ENCODE measurements around the gene CACNA1A.
"Not testable (repeated sequence)": the region's sequence is repeated elsewhere in the genome, so short reads cannot be mapped to it uniquely, and the experiment has no call there.

CACNA1A gene

DNA sequence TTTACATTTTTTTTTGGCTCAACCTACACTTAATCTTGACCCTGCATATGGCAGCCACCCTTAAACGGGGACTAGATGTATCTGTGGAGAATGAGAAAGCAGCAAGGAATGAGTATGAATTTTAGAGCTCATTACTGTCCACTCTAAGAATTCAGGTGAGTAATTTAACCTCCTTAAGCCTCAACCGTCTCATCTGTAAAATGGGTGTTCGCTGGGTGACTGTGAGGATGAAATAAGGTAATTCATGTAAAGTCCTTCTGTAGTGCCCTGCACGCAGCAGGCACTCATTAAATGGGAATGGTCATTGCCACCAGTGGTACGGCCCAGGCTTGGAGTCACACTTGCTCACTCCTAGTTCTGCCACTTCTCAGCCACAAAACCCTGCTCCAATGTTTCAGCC, 135.3 kb downstream of the CACNA1A start:
- Histone ChIP-seq H3K4me3 (no peak overlapping the region), H3K9ac (no peak overlapping the region), H3K4me1 (no peaks in the 10 kb centered on the region), H3K4me2 (no peak overlapping the region), H3K36me3 (no peaks in the 10 kb centered on the region), H3K27ac (no peak overlapping the region), H3K27me3 (no peaks in the 10 kb centered on the region), H4K20me1 (no peaks in the 10 kb centered on the region), H3K9me3 (replicated peaks in 1 of 11) (peaks cover 0 to 14% (median 7%) of the 10 kb centered on the region in 11 experiments; a peak in 8 of 22 replicates)
- TF ChIP-seq Cebpa-rat (IDR thresholded peaks at IDR 0.05) = no peak

DNA sequence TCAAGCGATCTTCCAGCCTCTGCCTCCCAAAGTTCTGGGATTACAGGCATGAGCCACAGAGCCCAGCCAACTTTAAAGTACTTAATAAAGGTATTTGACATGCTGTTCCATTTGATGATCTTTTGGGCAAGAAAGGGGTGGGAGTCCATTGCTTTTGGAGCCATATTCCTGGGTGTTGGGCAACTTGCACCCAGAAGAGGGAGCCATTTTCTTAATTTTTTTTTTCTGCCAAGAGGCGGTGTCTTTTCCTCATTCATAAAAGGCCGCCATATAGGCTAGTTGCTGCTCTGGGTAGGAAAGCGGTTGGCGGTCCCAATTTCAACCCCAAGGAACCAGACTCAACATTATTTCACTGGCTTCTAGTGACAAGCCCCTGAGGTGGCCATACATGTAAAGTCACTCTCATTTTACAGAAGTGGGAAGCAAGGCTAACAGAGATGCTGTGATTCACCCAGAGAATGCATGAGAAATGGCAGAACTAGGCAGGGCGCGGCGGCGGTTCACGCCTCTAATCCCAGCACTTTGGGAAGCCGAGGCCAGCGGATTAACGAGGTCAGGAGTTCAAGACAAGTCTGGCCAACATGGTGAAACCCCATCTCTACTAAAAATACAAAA, 139.6 kb downstream of the CACNA1A start:
- TF ChIP-seq Cebpa-rat (IDR thresholded peaks at IDR 0.05) = no peak
- H3K27ac ChIP-seq = no peak overlapping the region
- H4K20me1 ChIP-seq = no peaks in the 10 kb centered on the region
- no peaks in the 10 kb centered on the region for H3K4me1 ChIP-seq
- H3K4me3 ChIP-seq = no peak overlapping the region
- no peaks in the 10 kb centered on the region for H3K9me3 ChIP-seq (replicated peaks in 1 of 11)
- no peak overlapping the region for H3K4me2 ChIP-seq
- H3K9ac ChIP-seq = no peak overlapping the region
- no peaks in the 10 kb centered on the region for H3K36me3 ChIP-seq
- H3K27me3 ChIP-seq = no peaks in the 10 kb centered on the region

DNA sequence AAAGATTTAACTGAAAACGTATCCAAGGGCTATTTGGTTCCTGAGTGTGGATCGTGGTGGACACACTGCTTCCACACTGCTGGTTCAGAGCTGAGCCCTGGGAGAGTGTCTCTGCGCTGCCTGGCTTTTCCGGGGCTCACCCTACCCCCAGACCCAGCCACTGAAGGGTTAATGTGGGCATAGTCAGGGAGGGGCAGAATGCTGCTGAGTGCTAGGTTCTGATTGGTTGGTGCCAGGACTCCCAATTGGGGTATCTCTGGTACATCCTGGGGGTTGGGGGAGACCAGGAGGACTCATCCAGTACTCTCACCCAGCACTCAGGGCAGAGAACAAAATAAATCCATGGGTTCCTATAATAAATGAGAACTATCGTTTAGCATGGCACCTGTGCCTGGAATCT, 142.3 kb downstream of the CACNA1A start:
- H3K4me1 ChIP-seq = no peaks in the 10 kb centered on the region
- TF ChIP-seq Cebpa-rat (IDR thresholded peaks at IDR 0.05) = no peak
- no peaks in the 10 kb centered on the region for H3K36me3 ChIP-seq
- peaks cover 0 to 17% (median 14%) of the 10 kb centered on the region in 11 experiments; a peak in 19 of 22 replicates for H3K9me3 ChIP-seq (replicated peaks in 1 of 11)
- H3K27ac ChIP-seq = no peak overlapping the region
- H3K9ac ChIP-seq = no peak overlapping the region; a peak in 1 of 22 replicates
- no peaks in the 10 kb centered on the region for H4K20me1 ChIP-seq
- no peak overlapping the region for H3K4me3 ChIP-seq
- no peak overlapping the region for H3K4me2 ChIP-seq
- no peaks in the 10 kb centered on the region for H3K27me3 ChIP-seq

DNA sequence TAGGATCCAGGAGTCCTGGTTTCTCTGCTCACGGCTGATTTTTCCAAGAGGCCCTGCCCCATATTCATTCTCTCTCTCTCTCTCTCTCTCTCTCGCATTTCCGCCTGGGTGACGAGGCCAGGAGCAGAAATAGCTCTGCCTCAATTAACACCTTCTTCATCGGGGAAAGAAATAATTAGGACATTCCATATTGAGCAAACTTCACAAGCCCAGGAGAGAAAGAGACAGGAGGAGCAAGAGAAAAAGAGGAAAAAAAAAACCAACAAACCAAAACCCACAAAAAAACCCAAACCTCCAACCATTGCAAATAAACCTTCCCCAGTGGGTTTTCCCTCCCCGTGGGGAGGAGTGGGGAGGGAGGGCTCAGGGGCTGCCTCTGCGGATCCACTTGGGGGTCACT, 143.0 kb downstream of the CACNA1A start:
- no peak overlapping the region for H3K4me3 ChIP-seq
- H4K20me1 ChIP-seq = no peaks in the 10 kb centered on the region
- TF ChIP-seq Cebpa-rat (IDR thresholded peaks at IDR 0.05) = no peak
- no peak overlapping the region for H3K9ac ChIP-seq
- H3K4me2 ChIP-seq = no peak overlapping the region
- no peaks in the 10 kb centered on the region for H3K36me3 ChIP-seq
- peaks cover 0 to 17% (median 14%) of the 10 kb centered on the region in 11 experiments; a peak in 19 of 22 replicates for H3K9me3 ChIP-seq (replicated peaks in 1 of 11)
- H3K27ac ChIP-seq = no peak overlapping the region
- peaks cover 0 to 5% (median 0%) of the 10 kb centered on the region in 10 experiments; a peak in 2 of 20 replicates for H3K4me1 ChIP-seq
- no peaks in the 10 kb centered on the region for H3K27me3 ChIP-seq

DNA sequence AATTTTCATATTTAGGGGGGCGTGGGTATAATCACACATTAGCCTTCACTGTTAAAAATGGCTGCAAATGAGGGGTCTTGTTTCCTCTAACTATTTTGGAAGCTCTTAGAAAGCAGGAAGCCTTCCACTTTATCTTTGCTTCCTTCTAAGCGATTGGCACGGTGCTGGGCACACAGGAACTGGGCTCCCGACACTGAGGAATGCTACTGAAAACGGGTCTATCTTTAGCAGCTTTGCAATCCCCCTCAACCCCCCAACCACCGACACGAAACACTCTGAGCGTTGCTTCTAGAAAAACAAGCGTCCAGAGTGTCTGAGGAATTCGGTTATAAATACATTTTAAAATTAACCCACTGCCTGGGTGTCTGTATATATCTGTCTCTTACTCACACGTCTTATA, 143.6 kb downstream of the CACNA1A start:
- H3K36me3 ChIP-seq = no peaks in the 10 kb centered on the region
- H3K4me3 ChIP-seq = no peak overlapping the region
- H3K4me1 ChIP-seq = peaks cover 0 to 6% (median 0%) of the 10 kb centered on the region in 10 experiments; a peak in 2 of 20 replicates
- no peak overlapping the region for H3K4me2 ChIP-seq
- H3K9me3 ChIP-seq (replicated peaks in 1 of 11) = peaks cover 0 to 17% (median 14%) of the 10 kb centered on the region in 11 experiments; a peak in 19 of 22 replicates
- H4K20me1 ChIP-seq = no peaks in the 10 kb centered on the region
- no peak for TF ChIP-seq Cebpa-rat (IDR thresholded peaks at IDR 0.05)
- H3K27ac ChIP-seq = no peak overlapping the region
- H3K27me3 ChIP-seq = no peaks in the 10 kb centered on the region
- no peak overlapping the region for H3K9ac ChIP-seq

DNA sequence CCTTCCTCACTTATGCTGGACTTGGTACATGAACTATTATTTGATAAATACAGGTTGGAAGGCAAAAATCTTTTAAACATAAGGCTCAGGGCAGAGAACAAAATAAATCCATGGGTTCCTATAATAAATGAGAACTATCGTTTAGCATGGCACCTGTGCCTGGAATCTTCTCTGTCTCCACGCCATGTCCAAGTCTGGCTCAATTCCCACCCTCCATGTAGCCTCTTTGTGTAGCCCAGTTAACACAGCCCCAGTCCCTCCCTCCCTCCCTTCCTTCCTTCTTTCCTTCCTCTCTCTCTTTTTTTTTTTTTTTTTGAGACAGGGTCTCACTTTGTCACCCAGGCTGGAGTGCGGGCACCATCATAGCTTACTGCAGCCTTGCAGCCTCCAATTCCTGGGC, 144.6 kb downstream of the CACNA1A start:
- H3K27me3 ChIP-seq = not testable (repeated sequence)

DNA sequence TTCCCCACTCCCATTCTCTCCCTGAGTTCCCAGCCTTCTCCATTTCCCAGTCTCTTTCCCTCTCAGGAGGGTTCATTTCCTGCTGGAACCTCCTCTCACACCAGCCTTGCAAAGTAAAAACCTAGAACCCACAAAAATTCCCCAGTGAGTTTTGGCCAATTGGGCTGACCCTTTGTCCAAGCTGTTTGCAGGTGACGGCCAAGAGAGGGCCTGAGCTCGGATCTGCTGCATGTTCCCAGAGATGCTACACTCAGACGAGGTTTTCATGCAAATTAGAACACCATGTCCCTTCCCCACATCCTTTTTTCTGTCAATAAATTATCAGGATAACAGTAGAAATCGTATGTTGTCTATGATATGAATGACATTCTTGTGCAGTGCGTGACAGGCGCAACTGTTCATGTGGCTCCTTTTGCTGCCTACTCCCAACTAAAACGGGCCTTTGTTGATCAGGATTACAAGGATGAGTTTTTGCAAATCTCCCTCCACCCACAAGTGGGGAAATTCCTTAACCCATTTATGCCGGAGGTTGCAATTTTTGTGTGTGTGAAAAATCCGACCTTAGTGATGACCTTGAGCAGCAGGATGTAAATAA, 149.5 kb downstream of the CACNA1A start:
- no peak overlapping the region for H3K9ac ChIP-seq

More for the DNA sequence above, 144.6 kb downstream of the CACNA1A start:
- H3K9me3 ChIP-seq (replicated peaks in 1 of 11) = peaks cover 0 to 17% (median 14%) of the 10 kb centered on the region in 11 experiments; a peak in 19 of 22 replicates
- not testable (repeated sequence) for H3K4me3 ChIP-seq, H3K27ac ChIP-seq, H3K4me1 ChIP-seq, H3K9ac ChIP-seq, H4K20me1 ChIP-seq, H3K36me3 ChIP-seq, H3K4me2 ChIP-seq

DNA sequence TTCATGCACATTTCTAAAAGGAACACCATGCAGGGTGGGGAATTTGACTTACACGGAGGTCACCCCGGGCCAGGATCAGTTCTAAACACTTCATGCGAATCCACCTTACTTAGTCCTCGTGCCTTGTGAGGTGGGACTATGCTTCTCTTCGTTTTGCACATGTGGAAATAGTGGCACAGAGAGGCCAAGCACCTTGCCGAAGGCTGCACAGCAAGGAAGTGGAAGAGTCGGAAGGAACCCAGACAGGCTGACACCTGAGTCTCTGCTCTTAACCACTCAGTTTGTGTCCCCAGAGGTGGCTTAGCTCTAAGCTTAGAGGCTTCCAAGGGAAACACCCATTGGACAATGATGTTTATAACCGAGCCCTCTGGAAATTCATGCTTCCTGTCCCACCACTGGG, 150.1 kb downstream of the CACNA1A start:
- Histone ChIP-seq H3K36me3 (no peaks in the 10 kb centered on the region), H4K20me1 (no peaks in the 10 kb centered on the region), H3K27ac (no peak overlapping the region), H3K4me1 (peaks cover 0 to 6% (median 0%) of the 10 kb centered on the region in 10 experiments; a peak in 3 of 20 replicates), H3K4me3 (no peak overlapping the region), H3K4me2 (no peak overlapping the region; a peak in 1 of 22 replicates), H3K9me3 (replicated peaks in 1 of 11) (peaks cover 0 to 17% (median 15%) of the 10 kb centered on the region in 11 experiments; a peak in 19 of 22 replicates), H3K9ac (no peak overlapping the region), H3K27me3 (no peaks in the 10 kb centered on the region)
- no peak for TF ChIP-seq Cebpa-rat (IDR thresholded peaks at IDR 0.05)

More for the DNA sequence above, 149.5 kb downstream of the CACNA1A start:
- Histone ChIP-seq H3K4me2 (no peak overlapping the region), H3K4me1 (peaks cover 0 to 6% (median 0%) of the 10 kb centered on the region in 10 experiments; a peak in 3 of 20 replicates), H3K27me3 (no peaks in the 10 kb centered on the region), H3K9me3 (replicated peaks in 1 of 11) (peaks cover 0 to 17% (median 14%) of the 10 kb centered on the region in 11 experiments; a peak in 19 of 22 replicates), H4K20me1 (no peaks in the 10 kb centered on the region), H3K27ac (no peak overlapping the region), H3K36me3 (no peaks in the 10 kb centered on the region), H3K4me3 (no peak overlapping the region)
- no peak for TF ChIP-seq Cebpa-rat (IDR thresholded peaks at IDR 0.05)

DNA sequence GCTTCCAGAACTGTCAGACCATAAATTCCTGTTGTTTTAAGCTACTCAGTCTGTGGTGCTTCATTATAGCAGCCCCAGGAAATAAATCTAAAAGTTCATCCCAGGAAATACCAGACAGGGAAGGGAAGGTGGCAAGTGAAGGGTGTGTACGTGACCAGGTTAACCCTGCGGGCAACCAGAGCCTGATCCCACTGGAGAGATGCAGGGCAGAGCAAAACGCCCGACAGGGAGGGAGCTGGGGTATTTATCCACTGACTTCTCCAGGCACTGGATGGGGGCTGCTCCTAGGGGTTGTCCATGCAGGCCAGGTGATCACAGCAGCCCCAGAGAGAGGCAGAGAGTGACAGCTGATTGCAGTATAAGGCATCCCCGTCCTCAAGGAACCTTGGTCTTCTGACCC, 150.9 kb downstream of the CACNA1A start:
- no peak overlapping the region for H3K9ac ChIP-seq
- H3K9me3 ChIP-seq (replicated peaks in 1 of 11) = peaks cover 7 to 23% (median 19%) of the 10 kb centered on the region in 11 experiments
- H3K4me1 ChIP-seq = peaks cover 0 to 6% (median 0%) of the 10 kb centered on the region in 10 experiments; a peak in 3 of 20 replicates
- H3K4me2 ChIP-seq = no peak overlapping the region; a peak in 1 of 22 replicates
- H3K4me3 ChIP-seq = no peak overlapping the region
- H3K36me3 ChIP-seq = 0 out of 22 replicates have a peak, but pooled peaks cover 0 to 5% (median 0%) of the 10 kb centered on the region in 11 experiments
- H4K20me1 ChIP-seq = no peaks in the 10 kb centered on the region
- TF ChIP-seq Cebpa-rat (IDR thresholded peaks at IDR 0.05) = no peak
- no peak overlapping the region for H3K27ac ChIP-seq
- no peaks in the 10 kb centered on the region for H3K27me3 ChIP-seq

Data from BLaER1 treated with 17β-estradiol and CSF1 and Interleukin-3, amounts not matched to agents 10 nM and 100 nM (cell line).